ENCODE results near the gene TTC34.

DNA sequence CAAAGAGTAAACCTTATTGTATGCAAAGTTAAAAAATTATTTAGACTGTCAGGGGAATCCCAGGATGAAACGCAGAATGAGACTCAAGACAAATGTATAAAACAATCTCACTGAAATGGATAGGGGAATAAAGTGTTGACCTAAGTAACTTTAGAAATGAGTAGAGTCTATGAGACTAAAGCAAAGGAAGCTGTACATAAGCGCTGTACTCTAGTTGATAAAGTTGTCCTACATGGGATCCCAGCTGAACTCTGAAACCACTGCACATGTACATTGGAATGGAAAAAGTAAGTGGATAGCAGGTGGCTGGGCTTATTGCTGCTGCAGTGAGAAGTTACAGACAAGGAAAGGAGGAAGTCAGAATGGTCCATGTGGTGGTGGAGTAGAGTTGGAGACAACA, 187.3 kb downstream of the TTC34 start:
- TF ChIP-seq CREM (IDR thresholded peaks at IDR 0.05; ENCODE audit: low read depth) (no peak), RBBP5 (conservative IDR thresholded peaks at IDR 0.05) (no peak), RAD21 (IDR thresholded peaks at IDR 0.05; ENCODE audit: insufficient read depth, low read depth, low read length) (no peak), EP300 (IDR thresholded peaks at IDR 0.05; ENCODE audit: borderline replicate concordance in 1 of 2, control insufficient read depth in 1 of 2, low read depth in 2 of 2, low read length in 2 of 2) (no peak), EZH2 (IDR thresholded peaks at IDR 0.05; ENCODE audit: borderline replicate concordance, control insufficient read depth, low read depth, low read length) (no peak), ATF3 (IDR thresholded peaks at IDR 0.05; ENCODE audit: borderline replicate concordance, extremely low read depth, low read depth, low read length) (no peak), REST (IDR thresholded peaks at IDR 0.05; ENCODE audit: low read depth, low read length) (no peak), MYC (IDR thresholded peaks at IDR 0.05; ENCODE audit: insufficient read depth, insufficient read length, insufficient replicate concordance, low read length, severe bottlenecking) (no peak), CTCF (IDR thresholded peaks at IDR 0.05 in 2 of 3, conservative IDR thresholded peaks at IDR 0.05 in 1 of 3; ENCODE audit: control insufficient read depth in 2 of 3, extremely low read depth in 1 of 3, insufficient read depth in 1 of 3, low read depth in 3 of 3, low read length in 3 of 3) (no peak), CREB1 (IDR thresholded peaks at IDR 0.05; ENCODE audit: low read depth) (no peak)
- TF ChIP-seq, protein P1, sequence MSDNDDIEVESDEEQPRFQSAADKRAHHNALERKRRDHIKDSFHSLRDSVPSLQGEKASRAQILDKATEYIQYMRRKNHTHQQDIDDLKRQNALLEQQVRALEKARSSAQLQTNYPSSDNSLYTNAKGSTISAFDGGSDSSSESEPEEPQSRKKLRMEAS (IDR thresholded peaks at IDR 0.05; ENCODE audit: low read depth, low read length) = no peak
- TF ChIP-seq, protein P2, sequence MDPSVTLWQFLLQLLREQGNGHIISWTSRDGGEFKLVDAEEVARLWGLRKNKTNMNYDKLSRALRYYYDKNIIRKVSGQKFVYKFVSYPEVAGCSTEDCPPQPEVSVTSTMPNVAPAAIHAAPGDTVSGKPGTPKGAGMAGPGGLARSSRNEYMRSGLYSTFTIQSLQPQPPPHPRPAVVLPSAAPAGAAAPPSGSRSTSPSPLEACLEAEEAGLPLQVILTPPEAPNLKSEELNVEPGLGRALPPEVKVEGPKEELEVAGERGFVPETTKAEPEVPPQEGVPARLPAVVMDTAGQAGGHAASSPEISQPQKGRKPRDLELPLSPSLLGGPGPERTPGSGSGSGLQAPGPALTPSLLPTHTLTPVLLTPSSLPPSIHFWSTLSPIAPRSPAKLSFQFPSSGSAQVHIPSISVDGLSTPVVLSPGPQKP (IDR thresholded peaks at IDR 0.05; ENCODE audit: low read depth, low read length) = no peak

Data from GM12878 (cell line).